ENCODE measurements around the gene KCNT1.

KCNT1 gene

GRCh38 chr9:135811801-135812200 is 109.8 kb downstream of the KCNT1 start:
- Histone ChIP-seq H3K36me3 (ENCODE audit: control insufficient read depth, insufficient read depth, low read length) (peaks cover 8% of the 10 kb centered on the region), H3K4me3 (ENCODE audit: low read length) (no peak overlapping the region), H3K27me3 (ENCODE audit: control insufficient read depth, insufficient read depth, low read length) (no peaks in the 10 kb centered on the region), H3K9ac (ENCODE audit: low read length) (no peak overlapping the region), H3K9me3 (ENCODE audit: control insufficient read depth, low read length) (no peaks in the 10 kb centered on the region), H3K4me1 (ENCODE audit: control insufficient read depth, insufficient read depth, low read length) (no peaks in the 10 kb centered on the region)

GRCh38 chr9:135812961-135813360 is 111.0 kb downstream of the KCNT1 start:
- no peaks in the 10 kb centered on the region for H3K4me1 ChIP-seq (ENCODE audit: control insufficient read depth, insufficient read depth, low read length)
- no peak overlapping the region for H3K4me3 ChIP-seq (ENCODE audit: low read length)
- no peaks in the 10 kb centered on the region for H3K9me3 ChIP-seq (ENCODE audit: control insufficient read depth, low read length)
- H3K9ac ChIP-seq (ENCODE audit: low read length), result no peak overlapping the region
- H3K36me3 ChIP-seq (ENCODE audit: control insufficient read depth, insufficient read depth, low read length), result peaks cover 15% of the 10 kb centered on the region
- H3K27me3 ChIP-seq (ENCODE audit: control insufficient read depth, insufficient read depth, low read length), result no peaks in the 10 kb centered on the region

DNA sequence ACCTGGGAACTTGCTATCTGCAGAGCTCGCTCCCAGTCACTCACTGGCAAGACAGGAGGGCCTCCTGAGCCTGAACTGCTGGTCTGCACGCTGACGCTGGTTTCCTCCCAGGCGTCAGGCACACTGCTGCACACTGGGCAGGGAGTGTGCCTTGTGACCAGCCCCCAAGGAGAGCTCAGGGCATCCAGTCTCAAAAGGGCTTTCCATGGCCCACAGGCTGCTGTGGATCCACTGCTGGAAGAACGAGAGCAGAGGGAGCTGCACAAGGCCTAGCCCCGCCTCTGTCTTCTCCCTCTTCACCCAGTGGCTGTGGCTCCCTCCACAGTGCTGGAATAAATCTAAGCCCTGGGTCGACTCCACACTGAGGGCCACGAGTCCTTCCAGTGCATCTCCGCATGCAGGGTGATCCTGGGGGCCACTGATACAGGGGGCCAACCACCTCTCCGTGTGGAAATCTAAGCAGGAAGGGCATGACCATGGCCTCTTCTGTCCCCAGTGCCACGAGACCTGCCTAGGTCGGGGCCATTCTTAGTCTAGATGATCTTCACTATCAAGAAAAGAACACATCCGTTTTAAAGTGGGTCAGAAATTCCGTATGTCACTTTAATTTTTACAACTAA is 111.8 kb downstream of the KCNT1 start:
- Histone ChIP-seq H3K9me3 (ENCODE audit: control insufficient read depth, low read length) (no peaks in the 10 kb centered on the region), H3K9ac (ENCODE audit: low read length) (no peak overlapping the region), H3K27me3 (ENCODE audit: control insufficient read depth, insufficient read depth, low read length) (no peaks in the 10 kb centered on the region), H3K36me3 (ENCODE audit: control insufficient read depth, insufficient read depth, low read length) (peaks cover 18% of the 10 kb centered on the region), H3K4me3 (ENCODE audit: low read length) (no peak overlapping the region), H3K4me1 (ENCODE audit: control insufficient read depth, insufficient read depth, low read length) (no peaks in the 10 kb centered on the region)

GRCh38 chr9:135814421-135815095 is 112.6 kb downstream of the KCNT1 start:
- Histone ChIP-seq H3K4me1 (ENCODE audit: control insufficient read depth, insufficient read depth, low read length) (no peaks in the 10 kb centered on the region), H3K4me3 (ENCODE audit: low read length) (no peak overlapping the region), H3K9me3 (ENCODE audit: control insufficient read depth, low read length) (no peaks in the 10 kb centered on the region), H3K36me3 (ENCODE audit: control insufficient read depth, insufficient read depth, low read length) (peaks cover 18% of the 10 kb centered on the region), H3K9ac (ENCODE audit: low read length) (no peak overlapping the region), H3K27me3 (ENCODE audit: control insufficient read depth, insufficient read depth, low read length) (no peaks in the 10 kb centered on the region)

GRCh38 chr9:135815413-135815812 is 113.4 kb downstream of the KCNT1 start:
- Histone ChIP-seq H3K9me3 (ENCODE audit: control insufficient read depth, low read length) (no peaks in the 10 kb centered on the region), H3K4me1 (ENCODE audit: control insufficient read depth, insufficient read depth, low read length) (no peaks in the 10 kb centered on the region), H3K36me3 (ENCODE audit: control insufficient read depth, insufficient read depth, low read length) (peaks cover 18% of the 10 kb centered on the region), H3K27me3 (ENCODE audit: control insufficient read depth, insufficient read depth, low read length) (no peaks in the 10 kb centered on the region), H3K9ac (ENCODE audit: low read length) (no peak overlapping the region), H3K4me3 (ENCODE audit: low read length) (no peak overlapping the region)

DNA sequence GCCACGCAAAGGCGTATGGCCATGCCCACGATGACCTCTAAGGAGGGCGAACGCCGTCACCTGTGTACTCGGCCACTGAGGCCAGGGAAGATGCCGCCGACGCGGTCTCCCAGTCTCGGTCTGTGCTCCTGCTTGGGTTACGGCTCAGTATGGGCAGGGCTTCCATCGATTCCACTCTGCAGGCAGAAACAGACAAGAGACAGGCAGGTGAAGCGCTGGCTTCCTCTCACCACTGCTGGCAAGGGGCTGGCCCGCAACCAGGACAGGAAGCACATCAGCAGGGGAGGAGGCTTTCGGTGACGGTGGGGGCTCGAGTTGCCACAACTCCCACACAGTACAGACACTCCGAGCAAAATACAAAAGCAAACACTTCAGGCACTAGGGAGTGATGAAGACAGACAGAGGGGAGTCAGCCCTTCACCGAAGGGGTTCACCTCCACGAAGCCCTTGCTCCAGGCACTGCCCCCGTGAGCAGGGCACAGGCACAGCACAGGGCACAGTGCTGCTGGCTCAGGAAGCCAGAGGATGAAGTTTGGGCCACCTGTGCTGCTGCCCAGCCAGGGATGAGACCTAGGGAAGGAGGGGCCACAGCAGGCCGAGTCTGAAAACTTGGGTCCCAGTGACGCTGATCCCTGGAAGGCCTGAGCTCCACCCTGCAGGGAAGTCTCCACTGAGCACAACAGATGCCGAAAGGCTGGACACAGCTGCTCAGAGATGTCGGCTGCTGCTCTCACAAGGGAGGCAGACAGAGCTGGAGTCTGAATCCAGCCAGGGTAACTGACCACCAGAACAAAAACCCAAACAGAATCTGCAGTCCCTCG is 114.1 kb downstream of the KCNT1 start:
- no peaks in the 10 kb centered on the region for H3K27me3 ChIP-seq (ENCODE audit: control insufficient read depth, insufficient read depth, low read length)
- no peak overlapping the region for H3K9ac ChIP-seq (ENCODE audit: low read length)
- H3K4me3 ChIP-seq (ENCODE audit: low read length), result no peak overlapping the region
- H3K9me3 ChIP-seq (ENCODE audit: control insufficient read depth, low read length), result no peaks in the 10 kb centered on the region
- no peaks in the 10 kb centered on the region for H3K4me1 ChIP-seq (ENCODE audit: control insufficient read depth, insufficient read depth, low read length)
- H3K36me3 ChIP-seq (ENCODE audit: control insufficient read depth, insufficient read depth, low read length), result peaks cover 15% of the 10 kb centered on the region

GRCh38 chr9:135816651-135816970 is 114.6 kb downstream of the KCNT1 start:
- H3K9ac ChIP-seq (ENCODE audit: low read length), result no peak overlapping the region
- no peak overlapping the region for H3K4me3 ChIP-seq (ENCODE audit: low read length)
- H3K4me1 ChIP-seq (ENCODE audit: control insufficient read depth, insufficient read depth, low read length), result no peaks in the 10 kb centered on the region
- no peaks in the 10 kb centered on the region for H3K27me3 ChIP-seq (ENCODE audit: control insufficient read depth, insufficient read depth, low read length)
- no peaks in the 10 kb centered on the region for H3K9me3 ChIP-seq (ENCODE audit: control insufficient read depth, low read length)
- peaks cover 10% of the 10 kb centered on the region for H3K36me3 ChIP-seq (ENCODE audit: control insufficient read depth, insufficient read depth, low read length)

DNA sequence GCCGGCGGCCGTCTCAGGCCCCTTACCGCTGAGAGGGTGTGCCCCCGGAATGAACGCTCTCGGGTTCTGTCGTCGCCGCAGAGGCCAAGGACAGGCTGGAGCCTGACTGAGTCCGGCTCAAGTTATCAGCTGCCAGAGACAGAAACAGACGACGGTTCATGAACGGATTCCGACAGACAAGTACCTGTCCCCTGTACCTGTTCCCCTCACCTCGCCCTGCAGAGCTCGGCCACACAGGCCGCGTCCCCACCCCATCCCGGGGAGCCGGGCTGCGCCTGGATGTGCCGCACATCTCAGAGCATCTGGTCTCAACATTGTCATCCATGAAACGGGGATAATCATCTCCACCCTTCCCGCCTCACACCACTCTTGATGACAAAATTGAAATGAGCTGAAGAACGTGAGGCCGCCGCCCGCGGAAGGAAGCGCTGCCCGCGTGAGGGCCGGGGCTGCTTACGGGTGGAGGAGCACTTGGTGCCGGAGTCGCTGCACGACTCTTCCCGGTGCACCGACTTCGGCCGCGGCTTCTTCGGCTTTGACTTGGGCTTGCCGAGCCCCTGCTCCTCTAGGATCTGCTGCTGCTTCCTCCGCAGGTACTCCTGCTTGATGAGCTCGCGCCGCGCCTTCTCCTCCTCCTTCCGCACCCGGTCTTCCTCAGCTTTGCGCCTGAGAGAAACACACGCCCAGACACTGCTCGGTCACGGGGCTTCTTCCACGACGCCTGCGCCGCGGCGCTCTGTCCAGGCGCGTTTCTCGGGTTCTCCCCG is 116.1 kb downstream of the KCNT1 start:
- no peak overlapping the region for H3K9ac ChIP-seq (ENCODE audit: low read length)
- H3K4me1 ChIP-seq (ENCODE audit: control insufficient read depth, insufficient read depth, low read length), result no peaks in the 10 kb centered on the region
- H3K36me3 ChIP-seq (ENCODE audit: control insufficient read depth, insufficient read depth, low read length), result peaks cover 10% of the 10 kb centered on the region
- H3K27me3 ChIP-seq (ENCODE audit: control insufficient read depth, insufficient read depth, low read length), result no peaks in the 10 kb centered on the region
- no peaks in the 10 kb centered on the region for H3K9me3 ChIP-seq (ENCODE audit: control insufficient read depth, low read length)
- no peak overlapping the region for H3K4me3 ChIP-seq (ENCODE audit: low read length)

GRCh38 chr9:135818718-135819475 is 116.9 kb downstream of the KCNT1 start:
- Histone ChIP-seq H3K36me3 (ENCODE audit: control insufficient read depth, insufficient read depth, low read length) (peaks cover 10% of the 10 kb centered on the region), H3K9ac (ENCODE audit: low read length) (no peak overlapping the region)

GRCh38 chr9:135819905-135820304 is 117.9 kb downstream of the KCNT1 start:
- Histone ChIP-seq H3K4me3 (ENCODE audit: low read length) (no peak overlapping the region), H3K9me3 (ENCODE audit: control insufficient read depth, low read length) (no peaks in the 10 kb centered on the region), H3K9ac (ENCODE audit: low read length) (no peak overlapping the region), H3K27me3 (ENCODE audit: control insufficient read depth, insufficient read depth, low read length) (no peaks in the 10 kb centered on the region), H3K36me3 (ENCODE audit: control insufficient read depth, insufficient read depth, low read length) (peaks cover 10% of the 10 kb centered on the region), H3K4me1 (ENCODE audit: control insufficient read depth, insufficient read depth, low read length) (no peaks in the 10 kb centered on the region)

More at GRCh38 chr9:135818718-135819475, 116.9 kb downstream of the KCNT1 start:
- Histone ChIP-seq H3K4me1 (ENCODE audit: control insufficient read depth, insufficient read depth, low read length) (no peaks in the 10 kb centered on the region), H3K9me3 (ENCODE audit: control insufficient read depth, low read length) (no peaks in the 10 kb centered on the region), H3K27me3 (ENCODE audit: control insufficient read depth, insufficient read depth, low read length) (no peaks in the 10 kb centered on the region), H3K4me3 (ENCODE audit: low read length) (no peak overlapping the region)

DNA sequence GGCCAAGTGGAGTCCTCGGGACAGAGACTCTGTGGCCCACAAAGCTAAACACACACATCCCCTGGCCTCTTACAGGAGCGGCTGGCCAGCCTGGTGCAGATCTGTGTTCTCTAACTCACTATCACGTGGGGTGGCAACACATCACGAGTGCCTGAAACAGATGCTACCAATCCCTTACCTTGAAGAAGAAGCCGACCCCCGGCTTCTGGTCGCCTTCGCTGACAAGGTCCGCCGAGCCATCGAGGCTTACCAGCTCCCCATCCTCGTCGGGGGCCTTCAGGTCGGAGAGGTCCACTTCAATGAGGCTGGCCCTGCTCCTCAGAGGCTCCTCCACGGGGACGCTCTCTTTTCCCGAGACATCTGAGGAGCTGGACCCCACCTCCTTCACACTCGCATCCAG is 118.7 kb downstream of the KCNT1 start:
- Histone ChIP-seq H3K9ac (ENCODE audit: low read length) (no peak overlapping the region), H3K27me3 (ENCODE audit: control insufficient read depth, insufficient read depth, low read length) (no peaks in the 10 kb centered on the region), H3K4me3 (ENCODE audit: low read length) (no peak overlapping the region), H3K4me1 (ENCODE audit: control insufficient read depth, insufficient read depth, low read length) (no peaks in the 10 kb centered on the region), H3K9me3 (ENCODE audit: control insufficient read depth, low read length) (no peaks in the 10 kb centered on the region), H3K36me3 (ENCODE audit: control insufficient read depth, insufficient read depth, low read length) (peaks cover 10% of the 10 kb centered on the region)

All from mucosa of stomach (tissue), 1 donor.